A549 (cell line): ENCODE measurements around the gene GALNT3. TPM values are rescaled to one million over a fixed set of nuclear protein-coding genes. Genes with fewer than 3 reads are reported as not detected.

Experiments
- ATAC-seq, 2 experiments: fragments of 200-7000 bp in 1 of 2; fragments of >200 bp in 1 of 2; cut with Nextera tagmentation in 1 of 2; cut with Tn5 transposase in 1 of 2; 3 replicates each; pipeline versions ENCODE4 v1.8.0 to v1.9.1; 2018 to 2020; ENCODE audit warnings: mild to moderate bottlenecking in 1 of 2, moderate library complexity in 1 of 2
- CTCF ChIA-PET: fragments of 300-600 bp; sonication (Branson Sonifier 250); formaldehyde crosslinking; extraction: SDS; loops from one replicate; lab custom pipeline; 2021; ENCODE audit warnings: antibody characterized with exemption, inconsistent platforms; lab: Yijun Ruan, JAX
- POLR2A ChIA-PET: fragments of 350-600 bp; formaldehyde crosslinking; extraction: SDS; loops from one replicate; lab custom pipeline; 2021; ENCODE audit warnings: antibody characterized with exemption, inconsistent platforms; lab: Yijun Ruan, JAX
- DNase-seq, 2 experiments: peaks; one replicate each; pipeline versions ENCODE4 v3.0.0 to v3.0.0-alpha.2; 2011 to 2016; ENCODE audit warnings: low read depth in 1 of 2, low spot score in 1 of 2
- FAIRE-seq: peaks from 2 replicates; lab custom pipeline; 2011; peaks lifted over from hg19 to GRCh38; lab: Jason Lieb, UNC
- H3K27ac ChIP-seq, 2 experiments: fragments of >200 bp; sonication (Bioruptor Twin); formaldehyde crosslinking; 3 replicates each; pipeline ENCODE4 v1.5.1; 2016 to 2017
- H3K4me1 ChIP-seq: fragments of >200 bp; sonication (Bioruptor Twin); formaldehyde crosslinking; 3 replicates; pipeline ENCODE4 v1.6.1; 2016
- H3K4me2 ChIP-seq: fragments of >200 bp; sonication (Bioruptor Twin); formaldehyde crosslinking; 3 replicates; pipeline ENCODE4 v1.6.1; 2016
- H3K4me3 ChIP-seq: fragments of >200 bp; sonication (Bioruptor Twin); formaldehyde crosslinking; 3 replicates; pipeline ENCODE4 v1.5.1; 2016
- H3K9me3 ChIP-seq: fragments of >200 bp; sonication (Bioruptor Twin); formaldehyde crosslinking; 3 replicates; pipeline ENCODE4 v1.6.1; 2016
- CBX8 ChIP-seq: fragments of 200-600 bp; sonication (generic); IDR thresholded peaks from 2 replicates; pipeline ENCODE4 v1.6.1; 2016
- CEBPB ChIP-seq, 2 experiments: fragments of >200 bp in 1 of 2; sonication (Bioruptor Twin) in 1 of 2; formaldehyde crosslinking in 1 of 2; IDR thresholded peaks; 2 replicates each; pipeline ENCODE4 v1.6.1; 2012 to 2016
- CHD2 ChIP-seq: fragments of 150-350 bp; IDR thresholded peaks from 2 replicates; pipeline ENCODE4 v1.6.1; 2014; ENCODE audit warnings: low read length; ENCODE audit not compliant: partially characterized antibody
- CTCF ChIP-seq: fragments of >200 bp; sonication (Bioruptor Twin); formaldehyde crosslinking; IDR thresholded peaks from 3 replicates; pipeline ENCODE4 v1.5.1; 2016
- EHF ChIP-seq: fragments of 250-450 bp; sonication (Bioruptor Pico); IDR thresholded peaks from 2 replicates; pipeline ENCODE4 v1.5.0; 2020; ENCODE audit warnings: mild to moderate bottlenecking
- EHMT2 ChIP-seq: fragments of 200-600 bp; sonication (generic); IDR thresholded peaks from 2 replicates; pipeline ENCODE4 v1.6.1; 2016; ENCODE audit warnings: antibody characterized with exemption, low read depth, mild to moderate bottlenecking, moderate library complexity
- ELK1 ChIP-seq: fragments of 150-350 bp; IDR thresholded peaks from 2 replicates; pipeline ENCODE4 v1.6.1; 2014; ENCODE audit warnings: low read depth, mild to moderate bottlenecking, low read length
- EP300 ChIP-seq, 2 experiments: fragments of >200 bp; sonication (Bioruptor Twin); formaldehyde crosslinking; IDR thresholded peaks; 2 replicates in 1 of 2; 3 replicates in 1 of 2; pipeline ENCODE4 v1.6.1; 2016 to 2017
- HEYL ChIP-seq: fragments of 250-450 bp; sonication (Bioruptor Pico); IDR thresholded peaks from 2 replicates; pipeline ENCODE4 v1.8.0; 2021; ENCODE audit warnings: mild to moderate bottlenecking, moderate library complexity
- HOXB5 ChIP-seq: fragments of 250-450 bp; sonication (Bioruptor Pico); IDR thresholded peaks from 2 replicates; pipeline ENCODE4 v1.5.0; 2020; ENCODE audit warnings: mild to moderate bottlenecking, moderate library complexity
- JUN ChIP-seq, 2 experiments: fragments of >200 bp; sonication (Bioruptor Twin); formaldehyde crosslinking; IDR thresholded peaks; 2 replicates in 1 of 2; 3 replicates in 1 of 2; pipeline ENCODE4 v1.6.1; 2016 to 2017
- JUNB ChIP-seq: fragments of >200 bp; sonication (Bioruptor Twin); formaldehyde crosslinking; IDR thresholded peaks from 2 replicates; pipeline ENCODE4 v1.6.1; 2016
- KDM1A ChIP-seq: fragments of 200-600 bp; sonication (generic); IDR thresholded peaks from 2 replicates; pipeline ENCODE4 v1.6.1; 2016; ENCODE audit warnings: low read depth, mild to moderate bottlenecking
- MAFK ChIP-seq: fragments of 450-650 bp; IDR thresholded peaks from 2 replicates; pipeline ENCODE4 v1.6.1; 2014; ENCODE audit not compliant: partially characterized antibody
- MAX ChIP-seq: IDR thresholded peaks from 2 replicates; pipeline ENCODE4 v1.6.1; 2012
- MAZ ChIP-seq: fragments of 150-350 bp; IDR thresholded peaks from 2 replicates; pipeline ENCODE4 v1.6.1; 2014; ENCODE audit warnings: antibody characterized with exemption, low read depth, low read length, borderline replicate concordance
- MYC ChIP-seq: IDR thresholded peaks from 2 replicates; pipeline ENCODE4 v1.6.1; 2012; ENCODE audit warnings: mild to moderate bottlenecking, inconsistent platforms, low read length, improper control_type of control experiment, borderline replicate concordance
- NR3C1 ChIP-seq: fragments of >200 bp; sonication (Bioruptor Twin); formaldehyde crosslinking; IDR thresholded peaks from 3 replicates; pipeline ENCODE4 v1.6.1; 2017
- PBX3 ChIP-seq: IDR thresholded peaks from 2 replicates; pipeline ENCODE4 v1.6.1; 2012
- PHF8 ChIP-seq: fragments of 200-600 bp; sonication (generic); IDR thresholded peaks from 2 replicates; pipeline ENCODE4 v1.6.1; 2016; ENCODE audit warnings: low read depth, mild to moderate bottlenecking, antibody characterized with exemption, moderate library complexity, borderline replicate concordance
- RFX5 ChIP-seq: fragments of 450-650 bp; IDR thresholded peaks from 2 replicates; pipeline ENCODE4 v1.7.1; 2014; ENCODE audit warnings: antibody characterized with exemption, mild to moderate bottlenecking, moderate library complexity
- RNF2 ChIP-seq: fragments of 200-600 bp; sonication (generic); IDR thresholded peaks from 2 replicates; pipeline ENCODE4 v1.6.1; 2016; ENCODE audit warnings: low read depth, mild to moderate bottlenecking, antibody characterized with exemption, moderate library complexity, borderline replicate concordance
- SREBF2 ChIP-seq: fragments of 450-650 bp; IDR thresholded peaks from 2 replicates; pipeline ENCODE4 v1.6.1; 2014; ENCODE audit warnings: mild to moderate bottlenecking, moderate library complexity
- ZFP36 ChIP-seq: fragments of 450-650 bp; IDR thresholded peaks from 2 replicates; pipeline ENCODE4 v1.6.1; 2014; ENCODE audit warnings: borderline replicate concordance; ENCODE audit not compliant: partially characterized antibody
- WGBS: methylation state at CpG from one replicate; pipeline ENCODE4 v1.1.6; 2017; ENCODE audit errors: missing lambda C conversion rate; 5-methylcytosine and 5-hydroxymethylcytosine counted together
- polyA plus RNA-seq, 4 experiments: library from polyadenylated mRNA; depleted of rRNA in 3 of 4; stranded (reverse); fragments of >200 nt; fragmentation: RNase III in 1 of 4; extraction: RNeasy Plus Mini Kit Qiagen cat#74134 plus additional on column Dnase treatment in 1 of 4; gene quantifications; 2 replicates in 3 of 4; 3 replicates in 1 of 4; pipeline ENCODE4 v1.2.3, GENCODE V29; 2011 to 2017

The GALNT3 gene
- polyA plus RNA-seq, 2 of the 4 experiments (the other 2 are of a cell fraction), result 0.05 to 0.10 TPM

- ChIA-PET CTCF (no interaction called here), POLR2A (no interaction called here)
- Histone ChIP-seq H3K27ac (no peak overlapping the region), H3K9me3 (no peaks in the 10 kb centered on the region), H3K4me2 (no peak overlapping the region), H3K4me3 (no peak overlapping the region), H3K4me1 (no peaks in the 10 kb centered on the region)
- ATAC-seq (no peak), DNase-seq (no peak), FAIRE-seq (no peak)
- WGBS, result 45% methylated on average over 9 of the region's 9 CpGs
- TF ChIP-seq MYC (no peak), KDM1A (no peak), CEBPB (IDR thresholded peaks at IDR 0.05) (no peak), ELK1 (no peak), HOXB5 (CRISPR knock-in tag) (no peak), PBX3 (no peak), HEYL (no peak), CHD2 (no peak)
Observed at GRCh38 chr2:165810418-165810817, 16.4 kb upstream of the GALNT3 start.

GRCh38 chr2:165804719-165805118, 10.7 kb upstream of the GALNT3 start:
- CTCF ChIA-PET, result no interaction called here
- Histone ChIP-seq H3K4me1 (no peaks in the 10 kb centered on the region), H3K4me3 (no peak overlapping the region), H3K4me2 (no peak overlapping the region), H3K27ac (no peak overlapping the region), H3K9me3 (no peaks in the 10 kb centered on the region)
- TF ChIP-seq RFX5 (no peak), EP300 (IDR thresholded peaks at IDR 0.05) (no peak), SREBF2 (no peak), CBX8 (no peak), CTCF (no peak), ZFP36 (no peak), JUNB (no peak), MAFK (no peak), PHF8 (no peak), JUN (IDR thresholded peaks at IDR 0.05) (no peak), ELK1 (no peak), MAX (no peak), EHMT2 (no peak), RNF2 (no peak), CEBPB (IDR thresholded peaks at IDR 0.05) (no peak), NR3C1 (no peak), EHF (no peak), MAZ (no peak), HOXB5 (CRISPR knock-in tag) (no peak), CHD2 (no peak)
- POLR2A ChIA-PET, result no interaction called here
- WGBS, result 5% methylated on average over 3 of the region's 3 CpGs
- DNase-seq (no peak), ATAC-seq (no peak), FAIRE-seq (no peak)
